ENCODE data around the gene RBBP4. TPM values are rescaled to one million over a fixed set of nuclear protein-coding genes. Genes with fewer than 3 reads are reported as not detected.

Gene RBBP4
- total RNA-seq, 1 experiment from 2014 or later: 279 TPM

GRCh38 chr1:32680642-32681041 is 29.6 kb downstream of the RBBP4 start:
- H2AFZ ChIP-seq (ENCODE audit: low read depth, low read length, poor library complexity, severe bottlenecking): no peak overlapping the region
- no peaks in the 10 kb centered on the region for H3K4me1 ChIP-seq (ENCODE audit: control insufficient read depth in 1 of 2, insufficient read depth in 2 of 2, low read length in 2 of 2)
- H3K9me2 ChIP-seq (ENCODE audit: insufficient read depth): no peaks in the 10 kb centered on the region
- no peak overlapping the region for H3K4me2 ChIP-seq (ENCODE audit: low read length)
- peaks cover 56 to 68% of the 10 kb centered on the region in 2 experiments for H3K36me3 ChIP-seq (ENCODE audit: control insufficient read depth in 1 of 2, insufficient read depth in 2 of 2, low read length in 2 of 2)
- no peak overlapping the region for H3K27ac ChIP-seq (ENCODE audit: low read depth, low read length)
- CTCF ChIA-PET: no interaction called here
- POLR2A ChIA-PET: no interaction called here
- no peak overlapping the region for H3K9ac ChIP-seq (ENCODE audit: low read length)
- peaks cover 16% of the 10 kb centered on the region; the same call in 1 of the 2 replicates for H3K79me2 ChIP-seq (ENCODE audit: insufficient read depth, low read length)
- H3K4me3 ChIP-seq (replicated peaks in 1 of 2; ENCODE audit: low read depth in 1 of 2, low read length in 2 of 2): no peak overlapping the region
- DNase-seq (ENCODE audit: low read depth, low spot score) (no peak), ATAC-seq (no peak)
- no peaks in the 10 kb centered on the region for H4K20me1 ChIP-seq (ENCODE audit: insufficient read depth)
- intact Hi-C loops (cut with micrococcal nuclease): no loop called here
- no peaks in the 10 kb centered on the region for H3K27me3 ChIP-seq (ENCODE audit: insufficient read depth, low read length)
- RAD21 ChIA-PET (ENCODE audit: low non-redundant PET in 1 of 2, low total read pairs in 2 of 2, uncharacterized antibody in 2 of 2, unreplicated experiment in 2 of 2): no interaction called here
- TF ChIP-seq EGR1 (IDR thresholded peaks at IDR 0.05; ENCODE audit: low read depth) (no peak), ELF1 (IDR thresholded peaks at IDR 0.05; ENCODE audit: borderline replicate concordance, low read depth) (no peak), JUND (IDR thresholded peaks at IDR 0.05) (no peak), SP1 (IDR thresholded peaks at IDR 0.05; ENCODE audit: low read depth) (no peak), POLR2AphosphoS5 (IDR thresholded peaks at IDR 0.05; ENCODE audit: low read depth, low read length) (no peak)
- TF ChIP-seq, protein P1, sequence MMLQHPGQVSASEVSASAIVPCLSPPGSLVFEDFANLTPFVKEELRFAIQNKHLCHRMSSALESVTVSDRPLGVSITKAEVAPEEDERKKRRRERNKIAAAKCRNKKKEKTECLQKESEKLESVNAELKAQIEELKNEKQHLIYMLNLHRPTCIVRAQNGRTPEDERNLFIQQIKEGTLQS (IDR thresholded peaks at IDR 0.05): no peak
- H3K9me3 ChIP-seq (ENCODE audit: control insufficient read depth in 1 of 2, insufficient read depth in 1 of 2, low read depth in 1 of 2, low read length in 2 of 2): no peaks in the 10 kb centered on the region
- BruUV-seq (replicated peaks): no TSS peak

DNA sequence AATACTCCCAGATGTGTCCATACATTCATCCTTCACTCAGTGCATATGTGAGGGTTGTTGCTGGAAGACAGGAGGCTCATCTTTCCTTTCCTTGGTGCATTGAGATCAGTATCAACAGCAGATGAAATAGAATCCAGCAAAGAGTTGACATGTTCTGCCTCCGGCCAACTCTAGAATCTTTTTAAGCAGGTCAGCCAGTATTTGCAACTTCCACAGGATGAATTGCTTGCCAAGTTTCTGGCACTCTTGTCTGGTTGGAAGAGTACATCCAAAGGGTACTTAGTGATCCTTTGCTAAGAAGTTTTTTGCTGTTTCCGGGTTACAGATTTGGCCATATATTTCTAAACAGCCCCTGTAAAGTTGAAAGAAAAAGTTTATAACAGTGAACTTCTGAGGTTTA is 30.5 kb downstream of the RBBP4 start:
- Histone ChIP-seq H3K4me2 (ENCODE audit: low read length) (no peak overlapping the region), H3K27ac (ENCODE audit: low read depth, low read length) (no peak overlapping the region), H4K20me1 (ENCODE audit: insufficient read depth) (no peaks in the 10 kb centered on the region), H3K9me3 (ENCODE audit: control insufficient read depth in 1 of 2, insufficient read depth in 1 of 2, low read depth in 1 of 2, low read length in 2 of 2) (no peaks in the 10 kb centered on the region), H3K79me2 (ENCODE audit: insufficient read depth, low read length) (peaks cover 11% of the 10 kb centered on the region; the same call in 1 of the 2 replicates), H3K36me3 (ENCODE audit: control insufficient read depth in 1 of 2, insufficient read depth in 2 of 2, low read length in 2 of 2) (peaks cover 56 to 73% of the 10 kb centered on the region in 2 experiments), H3K9me2 (ENCODE audit: insufficient read depth) (no peaks in the 10 kb centered on the region), H3K27me3 (ENCODE audit: insufficient read depth, low read length) (no peaks in the 10 kb centered on the region), H2AFZ (ENCODE audit: low read depth, low read length, poor library complexity, severe bottlenecking) (no peak overlapping the region), H3K9ac (ENCODE audit: low read length) (no peak overlapping the region), H3K4me1 (ENCODE audit: control insufficient read depth in 1 of 2, insufficient read depth in 2 of 2, low read length in 2 of 2) (no peaks in the 10 kb centered on the region), H3K4me3 (replicated peaks in 1 of 2; ENCODE audit: low read depth in 1 of 2, low read length in 2 of 2) (no peak overlapping the region)
- ATAC-seq (no peak), DNase-seq (ENCODE audit: low read depth, low spot score) (no peak)
- no TSS peak for BruUV-seq (replicated peaks)
- intact Hi-C loops (cut with micrococcal nuclease): no loop called here
- TF ChIP-seq RAD21 (IDR thresholded peaks at IDR 0.05; ENCODE audit: low read depth): no peak
- RAD21 ChIA-PET (ENCODE audit: low non-redundant PET in 1 of 2, low total read pairs in 2 of 2, uncharacterized antibody in 2 of 2, unreplicated experiment in 2 of 2): no interaction called here
- POLR2A ChIA-PET: no interaction called here
- CTCF ChIA-PET: no interaction called here

All from HCT116 (cell line).